Activated T-helper 2 cell treated with anti-CD3 and anti-CD28 coated beads, Interferon-gamma antibody, Interleukin-2, Interleukin-4, amounts not matched to agents 10 μg/mL and 5 μg/mL and 100 μg/mL, durations not matched to agents 14 hours and 24 hours and 36 hours (primary cell): ENCODE data around the gene DISC1. TPM values are rescaled to one million over a fixed set of nuclear protein-coding genes. Genes with fewer than 3 reads are reported as not detected.
"Not testable (repeated sequence)": the region's sequence is repeated elsewhere in the genome, so short reads cannot be mapped to it uniquely, and the experiment has no call there.

Experiments
- DNase-seq: peaks from one replicate; pipeline ENCODE4 v3.0.0; 2021; ENCODE audit warnings: low spot score
- H3K27ac Mint-ChIP-seq: one replicate; pipeline ENCODE4 v1.8.0; 2021; ENCODE audit warnings: mixed read lengths
- H3K27me3 Mint-ChIP-seq: one replicate; pipeline ENCODE4 v1.8.0; 2021; ENCODE audit warnings: low read depth, mixed read lengths
- H3K36me3 Mint-ChIP-seq: one replicate; pipeline ENCODE4 v1.8.0; 2021; ENCODE audit warnings: low read depth, mixed read lengths
- H3K4me1 Mint-ChIP-seq: one replicate; pipeline ENCODE4 v1.8.0; 2021; ENCODE audit warnings: low read depth, mixed read lengths
- H3K4me3 Mint-ChIP-seq: one replicate; pipeline ENCODE4 v1.8.0; 2021; ENCODE audit warnings: low read depth, mild to moderate bottlenecking, moderate library complexity, mixed read lengths
- H3K9me3 Mint-ChIP-seq: one replicate; pipeline ENCODE4 v1.8.0; 2021; ENCODE audit warnings: mixed read lengths
- intact Hi-C: fragments of 100-400 bp; cut with micrococcal nuclease; formaldehyde crosslinking; loops from one replicate; pipeline ENCODE4 v1.15.1; 2023
- total RNA-seq: library from RNA; stranded (reverse); gene quantifications from 2 replicates; pipeline ENCODE4 v1.2.3, GENCODE V29; 2022

Gene DISC1
- total RNA-seq, 1 donor from 2014 or later, result 1.5 TPM

DNA sequence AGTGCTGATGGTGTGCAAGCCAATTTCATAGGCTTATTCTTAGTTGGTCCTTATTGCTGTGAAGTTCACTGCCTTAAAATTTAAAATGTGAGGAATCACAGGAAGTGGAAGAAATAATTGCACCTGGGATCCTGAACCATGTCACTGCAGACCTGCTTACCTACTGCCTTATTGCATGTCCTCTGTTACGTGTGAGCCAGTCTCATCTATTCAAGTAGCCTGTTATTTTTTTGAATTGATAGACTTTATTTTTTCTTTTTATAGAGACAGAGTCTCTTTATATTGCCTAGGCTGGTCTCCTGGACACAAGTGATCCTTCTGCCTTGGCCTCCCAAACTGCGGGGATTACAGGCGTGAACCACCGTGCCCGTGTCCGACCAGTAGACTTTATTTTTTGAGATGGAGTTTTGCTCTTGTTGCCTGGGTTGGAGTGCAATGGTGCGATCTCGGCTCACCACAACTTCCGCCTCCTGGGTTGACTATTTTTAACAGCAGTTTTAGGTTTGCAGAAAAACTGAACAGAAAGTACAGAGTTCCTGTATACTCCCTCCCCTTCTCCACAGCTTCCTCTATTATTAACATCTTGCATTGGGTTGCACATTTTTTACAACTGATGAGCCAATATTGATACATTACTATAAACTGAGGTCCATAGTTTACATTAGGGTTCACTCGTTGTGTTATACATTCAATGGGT is 14.0 kb upstream of the DISC1 start:
- peaks cover 38% of the 10 kb centered on the region for H3K4me1 Mint-ChIP-seq
- H3K36me3 Mint-ChIP-seq, result peaks cover 13% of the 10 kb centered on the region
- intact Hi-C loops, result no loop called here
- peak overlapping the region; percentile 59 for H3K4me3 Mint-ChIP-seq
- H3K27ac Mint-ChIP-seq, result peak overlapping the region; percentile 80
- H3K27me3 Mint-ChIP-seq, result peaks cover 16% of the 10 kb centered on the region
- H3K9me3 Mint-ChIP-seq, result peaks cover 21% of the 10 kb centered on the region
- DNase-seq, result peak; percentile 53

DNA sequence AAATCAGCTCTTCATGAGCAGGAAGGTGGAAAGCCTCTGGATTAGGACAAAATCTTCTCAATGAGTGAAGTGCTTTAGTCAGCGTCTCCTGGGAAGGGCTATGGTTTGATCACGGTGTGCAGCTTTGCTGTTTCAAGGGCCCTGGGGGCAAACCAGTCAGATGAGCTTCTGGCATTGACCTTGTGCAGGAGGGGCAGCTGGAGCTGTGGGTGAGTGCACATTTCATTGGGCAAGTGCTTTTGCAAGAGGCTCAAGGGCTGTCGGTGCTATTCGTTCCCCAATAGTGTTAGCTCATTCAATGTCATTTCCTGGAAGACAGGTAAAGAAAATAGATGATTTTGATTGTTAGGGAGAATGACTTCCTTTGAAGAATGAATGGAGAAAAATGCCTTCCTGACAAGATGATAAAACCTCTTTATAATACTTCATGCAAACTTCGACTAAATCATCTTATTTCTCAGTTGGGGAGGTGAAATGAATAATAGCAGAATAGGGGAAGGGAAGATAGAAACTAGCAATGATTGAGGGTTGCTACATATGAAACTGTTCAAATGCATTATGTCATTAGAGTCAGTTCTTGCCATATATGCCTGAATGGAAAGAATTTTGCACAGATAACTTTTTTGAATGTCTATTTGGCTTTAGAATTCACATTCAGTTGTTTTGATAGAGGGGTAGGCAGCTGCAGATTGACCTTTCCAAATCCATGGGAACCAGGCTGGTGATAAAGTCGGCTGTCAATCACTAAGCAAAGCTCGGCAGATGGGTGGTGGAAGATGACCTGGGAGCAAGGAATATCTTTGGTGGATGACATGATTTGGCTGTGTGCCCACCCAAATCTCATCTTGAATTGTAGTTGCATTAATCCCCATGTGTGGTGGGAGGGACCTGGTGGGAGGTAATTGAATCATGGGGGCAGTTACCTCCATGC is 12.9 kb upstream of the DISC1 start:
- peaks cover 25% of the 10 kb centered on the region for H3K27me3 Mint-ChIP-seq
- H3K4me3 Mint-ChIP-seq, result no peak overlapping the region
- intact Hi-C loops, result no loop called here
- H3K4me1 Mint-ChIP-seq, result peaks cover 38% of the 10 kb centered on the region
- peak overlapping the region; percentile 10 for H3K27ac Mint-ChIP-seq
- H3K9me3 Mint-ChIP-seq, result peaks cover 21% of the 10 kb centered on the region
- DNase-seq, result no peak
- peaks cover 13% of the 10 kb centered on the region for H3K36me3 Mint-ChIP-seq

DNA sequence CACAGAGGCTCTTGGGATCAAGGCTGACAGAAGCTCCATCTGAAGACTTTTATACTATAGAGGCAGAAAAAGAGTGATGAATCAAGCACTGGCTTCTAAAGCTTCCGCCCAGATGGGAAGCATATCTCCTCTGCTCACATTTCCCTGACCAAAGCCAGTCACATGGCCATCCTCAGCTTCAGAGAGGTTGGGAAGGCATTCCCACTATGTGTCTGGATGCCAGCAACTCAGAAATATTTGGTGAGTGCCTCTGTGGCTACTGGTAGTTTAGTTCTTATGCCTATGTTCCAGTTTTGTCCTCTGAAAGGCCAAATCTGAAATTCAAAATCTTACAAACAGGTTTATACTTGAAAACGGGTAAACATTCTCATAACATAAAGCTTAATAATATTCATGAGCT is 9.9 kb upstream of the DISC1 start:
- H3K36me3 Mint-ChIP-seq, result peaks cover 13% of the 10 kb centered on the region
- intact Hi-C loops, result no loop called here
- peaks cover 21% of the 10 kb centered on the region for H3K9me3 Mint-ChIP-seq
- H3K4me3 Mint-ChIP-seq, result no peak overlapping the region
- no peak overlapping the region for H3K27ac Mint-ChIP-seq
- peaks cover 32% of the 10 kb centered on the region for H3K4me1 Mint-ChIP-seq
- peaks cover 43% of the 10 kb centered on the region for H3K27me3 Mint-ChIP-seq
- no peak for DNase-seq

DNA sequence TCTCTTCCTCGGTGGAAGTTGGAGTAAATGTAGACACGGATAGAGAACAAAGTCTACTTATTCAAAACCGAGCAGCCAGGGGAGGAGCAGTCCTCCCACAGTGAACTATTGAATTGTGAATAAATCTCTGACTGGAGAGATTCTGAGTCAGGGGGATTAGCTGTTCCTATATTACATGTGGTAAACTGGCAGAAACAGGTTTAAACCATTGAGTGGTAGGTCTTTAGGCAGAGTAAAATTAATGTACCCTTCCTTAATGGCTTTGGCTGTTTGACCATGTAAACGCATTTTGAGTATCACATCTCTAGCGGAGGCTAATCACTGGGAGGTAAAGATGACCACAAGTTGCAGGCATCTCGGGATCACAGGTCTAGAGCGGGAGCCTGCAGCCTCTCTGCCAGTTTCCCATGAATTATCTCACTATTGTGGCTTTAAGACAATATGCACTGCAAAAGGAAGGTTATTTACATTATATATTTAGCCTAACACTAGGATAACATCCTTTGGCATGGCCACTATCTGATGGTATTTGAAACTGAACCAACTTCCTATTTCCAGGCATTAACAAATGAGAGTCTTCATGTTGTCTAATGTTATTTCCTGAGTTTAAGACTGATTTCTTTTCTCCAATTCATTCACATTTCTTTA is 7.9 kb upstream of the DISC1 start:
- Mint-ChIP-seq H3K27ac (no peak overlapping the region), H3K36me3 (peaks cover 11% of the 10 kb centered on the region)

DNA sequence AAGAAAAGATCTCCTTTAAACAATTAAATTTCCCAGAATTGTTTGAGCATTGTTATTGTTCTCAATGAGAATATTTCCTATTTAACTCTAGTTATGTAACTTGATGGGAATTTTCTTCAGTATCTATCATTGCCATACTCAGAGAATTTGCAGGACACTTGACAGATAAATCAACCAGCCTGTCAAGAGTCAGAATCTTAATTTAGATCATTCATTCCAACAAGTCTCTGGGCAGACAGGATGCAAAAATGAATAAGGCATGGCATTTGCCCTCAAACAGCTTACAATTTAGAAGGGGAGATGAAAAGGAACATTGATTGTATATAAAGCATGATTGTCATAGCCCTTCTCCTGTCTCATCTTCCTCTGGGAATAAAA is 7.3 kb upstream of the DISC1 start:
- peaks cover 13% of the 10 kb centered on the region for H3K9me3 Mint-ChIP-seq
- intact Hi-C loops, result no loop called here
- H3K36me3 Mint-ChIP-seq, result peaks cover 6% of the 10 kb centered on the region
- H3K4me3 Mint-ChIP-seq, result no peak overlapping the region
- H3K27ac Mint-ChIP-seq, result no peak overlapping the region
- H3K27me3 Mint-ChIP-seq, result peaks cover 62% of the 10 kb centered on the region
- DNase-seq, result no peak
- peaks cover 7% of the 10 kb centered on the region for H3K4me1 Mint-ChIP-seq

More for the DNA sequence above, 7.9 kb upstream of the DISC1 start:
- Mint-ChIP-seq H3K9me3 (peaks cover 18% of the 10 kb centered on the region), H3K4me1 (peaks cover 12% of the 10 kb centered on the region), H3K4me3 (no peak overlapping the region), H3K27me3 (peaks cover 61% of the 10 kb centered on the region)
- no peak for DNase-seq
- intact Hi-C loops, result no loop called here

DNA sequence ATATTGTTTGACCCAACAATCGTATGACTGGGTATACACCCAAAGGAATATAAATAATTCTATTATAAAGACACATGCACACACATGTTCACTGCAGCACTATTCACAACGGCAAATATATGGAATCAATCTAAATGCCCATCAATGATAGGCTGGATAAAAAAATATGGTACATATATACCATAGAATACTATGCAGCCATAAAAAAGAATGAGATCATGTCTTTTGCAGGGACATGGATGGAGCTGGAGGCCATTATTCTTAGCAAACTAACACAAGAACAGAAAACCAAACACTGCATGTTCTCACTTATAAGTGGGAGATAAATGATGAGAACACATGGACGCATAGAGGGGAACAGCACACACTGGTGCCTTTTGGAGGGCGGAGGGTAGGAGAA is 1.5 kb upstream of the DISC1 start:
- H3K27ac Mint-ChIP-seq, DNase-seq, H3K36me3 Mint-ChIP-seq, intact Hi-C loops, H3K9me3 Mint-ChIP-seq: not testable (repeated sequence)
- Mint-ChIP-seq H3K4me1 (peaks cover 19% of the 10 kb centered on the region), H3K27me3 (peaks cover 45% of the 10 kb centered on the region), H3K4me3 (peak overlapping the region; percentile 20)

DNA sequence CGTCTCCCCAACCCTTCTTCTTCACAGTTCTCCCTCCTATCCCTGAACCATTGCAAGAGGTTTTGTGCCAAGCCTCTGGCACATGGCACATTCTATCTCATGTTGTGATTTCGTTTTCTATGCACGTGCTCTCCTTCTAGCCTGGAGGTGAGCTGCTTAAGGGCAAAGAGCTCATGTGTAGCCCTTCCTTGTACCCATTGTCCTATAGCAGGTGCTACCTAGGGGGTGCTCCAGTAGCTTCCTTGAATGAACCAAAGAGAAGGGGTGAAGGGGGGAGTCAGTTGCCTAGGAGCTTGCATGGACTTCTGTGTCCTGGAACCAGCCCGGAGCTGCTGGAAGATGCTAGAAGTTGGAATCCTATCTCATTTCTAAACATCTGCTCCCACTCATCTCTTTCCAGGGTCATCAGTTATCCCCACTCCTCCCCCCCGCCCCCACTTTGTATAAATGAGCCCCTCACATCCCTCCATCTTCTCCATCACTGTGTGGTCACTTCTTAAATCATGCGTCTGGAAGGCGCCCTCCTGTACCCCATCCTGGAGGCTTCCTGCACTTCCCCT is 535 bp upstream of the DISC1 start:
- H3K4me3 Mint-ChIP-seq, result peak overlapping the region; percentile 81

DNA sequence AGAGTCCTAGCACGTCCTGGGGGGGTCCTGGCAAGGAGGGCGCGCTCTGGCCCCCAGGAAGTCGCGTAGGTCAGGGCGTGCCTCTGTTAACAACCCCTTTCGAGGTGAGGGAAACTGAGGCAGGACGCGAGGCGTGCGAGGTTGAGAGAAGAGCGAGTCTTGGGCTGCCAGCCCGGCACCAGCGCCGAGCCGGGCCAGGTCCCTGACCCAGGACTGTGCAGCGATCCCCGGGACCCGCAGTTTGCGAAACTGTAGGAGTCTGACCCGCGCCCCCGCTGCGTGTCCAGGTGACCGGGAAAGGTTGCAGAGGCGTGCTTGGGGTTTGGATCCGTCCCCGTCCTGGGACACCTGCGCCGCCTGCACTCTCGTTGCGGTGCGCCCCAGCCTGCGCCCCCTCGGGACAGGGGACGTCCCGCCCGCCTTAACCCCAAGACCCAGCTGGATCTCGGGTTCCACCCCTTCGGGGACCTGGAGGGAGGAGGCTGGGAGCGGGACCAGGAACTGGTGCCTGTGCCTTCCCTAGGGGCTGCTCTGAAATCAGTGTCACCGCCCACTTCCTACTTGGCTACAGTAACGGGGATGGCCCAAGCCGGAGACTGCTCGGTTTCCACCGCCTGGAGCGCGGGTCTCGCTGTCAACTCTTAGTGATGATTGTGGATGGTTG is 493 bp downstream of the DISC1 start:
- H3K4me3 Mint-ChIP-seq, result peak overlapping the region; percentile 71
- peaks cover 19% of the 10 kb centered on the region for H3K4me1 Mint-ChIP-seq
- H3K27me3 Mint-ChIP-seq, result peaks cover 30% of the 10 kb centered on the region
- peak; percentile 33 for DNase-seq
- H3K36me3 Mint-ChIP-seq, result no peaks in the 10 kb centered on the region
- no peak overlapping the region for H3K27ac Mint-ChIP-seq
- no peaks in the 10 kb centered on the region for H3K9me3 Mint-ChIP-seq
- intact Hi-C loops, result no loop called here

More for the DNA sequence above, 535 bp upstream of the DISC1 start:
- Mint-ChIP-seq H3K4me1 (peaks cover 19% of the 10 kb centered on the region), H3K36me3 (no peaks in the 10 kb centered on the region), H3K9me3 (no peaks in the 10 kb centered on the region), H3K27me3 (peaks cover 37% of the 10 kb centered on the region), H3K27ac (peak overlapping the region; percentile 10)
- intact Hi-C loops, result no loop called here
- DNase-seq, result no peak

DNA sequence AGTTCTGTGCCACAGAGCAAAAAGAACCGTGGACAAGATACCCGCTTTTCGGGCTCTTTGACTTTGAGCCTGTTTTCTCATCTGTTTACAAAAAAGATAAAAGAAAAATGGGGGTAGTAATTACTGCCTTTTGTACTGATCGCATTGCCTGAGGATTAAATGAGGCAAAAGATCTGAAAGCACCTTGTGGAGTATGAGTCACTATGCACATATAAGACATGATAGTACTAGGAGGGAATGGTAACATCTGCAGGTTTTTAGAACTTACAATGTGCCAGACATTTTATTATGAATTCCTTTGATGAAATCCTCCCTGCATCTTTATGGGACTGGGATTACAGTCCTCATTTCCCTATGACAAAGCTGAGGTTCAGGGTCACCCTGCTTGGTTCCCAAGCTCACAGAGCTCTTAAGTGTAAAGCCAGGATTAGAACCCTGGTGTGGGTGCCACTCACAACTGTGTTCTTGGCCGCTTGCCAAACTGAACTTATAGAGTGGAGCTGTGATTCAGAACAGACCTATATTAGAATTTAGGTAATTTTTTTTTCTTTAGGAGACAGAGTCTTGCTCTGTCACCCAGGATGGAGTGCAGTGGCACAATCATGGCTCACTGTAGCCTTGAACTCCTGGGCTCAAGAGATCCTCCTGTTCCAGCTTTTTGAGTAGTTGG is 1.8 kb downstream of the DISC1 start:
- no peak for DNase-seq

DNA sequence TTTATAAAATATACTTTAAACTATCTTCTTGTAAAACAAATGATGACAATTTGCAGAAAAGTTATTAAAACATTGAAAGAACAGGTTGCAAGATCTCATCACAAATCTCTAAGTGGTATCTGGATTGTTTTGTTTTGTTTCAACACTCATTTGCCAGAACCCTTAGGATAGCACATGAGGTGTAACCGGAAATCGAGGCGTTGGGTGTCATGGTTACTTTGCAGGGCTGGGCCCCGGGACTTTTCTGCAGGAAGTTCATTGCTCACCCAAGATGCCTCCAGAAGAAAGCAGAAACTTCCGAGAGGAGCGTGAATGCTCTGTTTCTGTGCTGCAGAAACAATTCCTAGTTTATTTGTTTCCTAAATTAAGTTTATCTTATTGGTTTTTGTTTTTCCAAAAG is 2.5 kb downstream of the DISC1 start:
- Mint-ChIP-seq H3K9me3 (no peaks in the 10 kb centered on the region), H3K4me3 (no peak overlapping the region), H3K36me3 (no peaks in the 10 kb centered on the region), H3K4me1 (peaks cover 19% of the 10 kb centered on the region), H3K27me3 (peaks cover 13% of the 10 kb centered on the region), H3K27ac (no peak overlapping the region)
- intact Hi-C loops, result no loop called here
- DNase-seq, result no peak

More for the DNA sequence above, 1.8 kb downstream of the DISC1 start:
- Mint-ChIP-seq H3K9me3 (no peaks in the 10 kb centered on the region), H3K4me3 (peak overlapping the region; percentile 70), H3K36me3 (no peaks in the 10 kb centered on the region), H3K27me3 (peaks cover 18% of the 10 kb centered on the region), H3K4me1 (peaks cover 19% of the 10 kb centered on the region), H3K27ac (no peak overlapping the region)
- intact Hi-C loops, result no loop called here

DNA sequence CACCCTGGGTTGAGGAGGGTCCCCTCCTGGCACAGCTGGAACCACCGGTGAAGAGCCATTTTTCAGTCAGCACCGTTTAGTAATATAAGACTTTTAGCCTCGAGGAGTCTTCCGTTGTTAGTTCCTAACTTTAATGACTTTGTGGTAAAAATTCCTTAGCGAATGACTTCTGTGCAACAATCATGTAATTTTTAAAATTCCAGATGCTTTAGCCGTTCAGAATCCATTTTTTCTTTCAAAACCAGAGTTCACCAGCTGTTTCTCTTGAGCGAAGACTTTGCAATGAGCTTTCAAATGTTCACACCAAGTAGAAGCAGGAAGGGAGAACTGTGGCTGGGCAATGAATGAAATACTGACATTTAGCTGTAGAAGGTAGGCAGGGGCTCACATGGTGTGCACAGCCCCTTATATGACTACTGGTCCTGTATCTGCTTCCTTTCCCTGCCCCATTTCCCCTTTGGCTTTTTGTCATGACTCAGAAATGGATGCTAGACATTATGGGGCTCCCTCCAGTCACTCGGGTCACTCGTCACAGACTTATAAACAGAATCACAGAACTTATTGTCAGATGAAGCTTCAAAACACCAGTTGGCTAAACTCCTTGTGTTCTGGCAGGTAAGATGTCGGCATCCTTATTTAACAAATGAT is 4.1 kb downstream of the DISC1 start:
- Mint-ChIP-seq H3K27me3 (peaks cover 4% of the 10 kb centered on the region), H3K27ac (no peak overlapping the region), H3K9me3 (no peaks in the 10 kb centered on the region), H3K36me3 (no peaks in the 10 kb centered on the region), H3K4me3 (no peak overlapping the region), H3K4me1 (peaks cover 19% of the 10 kb centered on the region)
- intact Hi-C loops, result no loop called here
- DNase-seq, result no peak
